IMR-90 (cell line): ENCODE measurements around the gene TMEM117.

Experiments
- BHLHE40 ChIP-seq: fragments of 150-350 bp; IDR thresholded peaks from 2 replicates; pipeline ENCODE4 v1.6.1; 2016; ENCODE audit warnings: mild to moderate bottlenecking, low read depth, low read length
- MXI1 ChIP-seq: IDR thresholded peaks from 2 replicates; pipeline ENCODE4 v1.6.1; 2012; ENCODE audit warnings: low read depth, mild to moderate bottlenecking, low read length, moderate library complexity, borderline replicate concordance
- TF ChIP-seq, protein P1 (sequence below): conservative IDR thresholded peaks from 2 replicates; pipeline ENCODE4 v1.5.1; 2012; ENCODE audit warnings: mild to moderate bottlenecking, low read depth, low read length, improper control_type of control experiment

GRCh38 chr12:43988838-43989560 lies 153.1 kb downstream of the TMEM117 start:
- TF ChIP-seq, protein P1, sequence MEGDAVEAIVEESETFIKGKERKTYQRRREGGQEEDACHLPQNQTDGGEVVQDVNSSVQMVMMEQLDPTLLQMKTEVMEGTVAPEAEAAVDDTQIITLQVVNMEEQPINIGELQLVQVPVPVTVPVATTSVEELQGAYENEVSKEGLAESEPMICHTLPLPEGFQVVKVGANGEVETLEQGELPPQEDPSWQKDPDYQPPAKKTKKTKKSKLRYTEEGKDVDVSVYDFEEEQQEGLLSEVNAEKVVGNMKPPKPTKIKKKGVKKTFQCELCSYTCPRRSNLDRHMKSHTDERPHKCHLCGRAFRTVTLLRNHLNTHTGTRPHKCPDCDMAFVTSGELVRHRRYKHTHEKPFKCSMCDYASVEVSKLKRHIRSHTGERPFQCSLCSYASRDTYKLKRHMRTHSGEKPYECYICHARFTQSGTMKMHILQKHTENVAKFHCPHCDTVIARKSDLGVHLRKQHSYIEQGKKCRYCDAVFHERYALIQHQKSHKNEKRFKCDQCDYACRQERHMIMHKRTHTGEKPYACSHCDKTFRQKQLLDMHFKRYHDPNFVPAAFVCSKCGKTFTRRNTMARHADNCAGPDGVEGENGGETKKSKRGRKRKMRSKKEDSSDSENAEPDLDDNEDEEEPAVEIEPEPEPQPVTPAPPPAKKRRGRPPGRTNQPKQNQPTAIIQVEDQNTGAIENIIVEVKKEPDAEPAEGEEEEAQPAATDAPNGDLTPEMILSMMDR: no peak
- TF ChIP-seq BHLHE40 (no peak; the same call in 1 of the 2 replicates), MXI1 (no peak)
